CD4-positive, alpha-beta T cell treated with Interleukin-15 for 1 hour (primary cell): Measurements from ENCODE around the gene FOXA3.
A peak's percentile ranks its signal among the peaks of the same experiment; 100 is the strongest.
"Not testable (repeated sequence)": the region's sequence is repeated elsewhere in the genome, so short reads cannot be mapped to it uniquely, and the experiment has no call there.

ENCODE experiments used
- DNase-seq: peaks from one replicate; pipeline ENCODE4 v3.0.0-alpha.2; 2020

The FOXA3 gene

DNA sequence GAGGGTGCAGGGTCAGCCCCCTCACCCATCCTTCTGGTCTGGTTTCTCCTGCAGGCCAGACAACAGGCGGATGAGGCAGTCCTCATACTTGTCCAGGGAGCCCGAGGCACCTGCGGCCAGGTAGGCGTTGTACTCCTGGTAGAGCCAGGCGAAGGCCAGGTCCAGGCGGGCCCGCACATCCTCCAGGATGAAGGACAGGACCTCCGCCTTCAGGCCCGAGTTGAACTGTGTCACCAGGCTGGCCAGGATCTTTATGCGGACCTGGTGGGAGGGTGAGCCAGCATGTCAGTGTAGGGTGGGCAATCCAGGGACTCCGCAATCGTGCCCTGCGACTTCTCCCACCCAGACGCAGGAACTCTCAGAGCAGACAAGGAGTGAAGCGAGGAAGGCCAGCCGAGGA, 35.2 kb upstream of the FOXA3 start:
- DNase-seq: no peak

DNA sequence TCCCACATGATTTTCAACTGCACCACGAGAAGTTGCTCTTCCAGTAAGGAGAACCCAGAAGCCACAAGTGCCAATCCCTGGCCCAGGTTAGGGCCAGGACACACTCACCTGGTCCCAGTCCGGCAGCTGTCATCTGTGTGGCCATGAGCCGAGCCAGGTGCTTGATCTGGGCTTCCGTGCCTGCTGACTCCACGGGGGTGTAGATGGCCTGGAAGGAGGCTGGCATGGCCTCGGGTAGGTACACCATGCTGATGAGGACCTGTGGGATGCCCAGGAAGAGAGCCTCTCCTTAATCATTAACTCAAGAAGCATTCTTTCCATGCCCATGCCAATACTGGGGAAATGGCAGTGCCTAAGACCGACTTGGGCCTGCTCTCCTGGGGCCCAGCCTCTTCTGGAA, 29.2 kb upstream of the FOXA3 start:
- no peak for DNase-seq

DNA sequence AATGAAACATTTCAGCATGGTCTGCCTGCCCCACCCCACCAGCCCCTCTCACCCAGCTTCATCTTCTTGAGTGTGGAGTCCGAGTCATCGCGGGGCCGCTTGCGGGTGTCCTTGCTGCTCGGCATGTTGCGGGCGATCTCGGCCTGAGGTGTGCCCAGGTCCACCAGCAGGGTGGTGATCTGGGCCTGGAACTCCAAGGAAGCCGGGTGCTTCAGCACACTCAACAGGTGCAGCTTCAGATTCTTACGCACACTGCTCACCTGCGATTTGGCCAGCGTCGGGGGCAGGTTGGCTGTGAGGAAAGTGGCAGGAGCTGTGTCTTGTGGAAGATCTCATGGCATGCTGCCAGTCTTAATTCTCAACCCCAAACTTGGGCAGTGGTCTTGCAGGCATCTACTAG, 21.9 kb upstream of the FOXA3 start:
- no peak for DNase-seq

DNA sequence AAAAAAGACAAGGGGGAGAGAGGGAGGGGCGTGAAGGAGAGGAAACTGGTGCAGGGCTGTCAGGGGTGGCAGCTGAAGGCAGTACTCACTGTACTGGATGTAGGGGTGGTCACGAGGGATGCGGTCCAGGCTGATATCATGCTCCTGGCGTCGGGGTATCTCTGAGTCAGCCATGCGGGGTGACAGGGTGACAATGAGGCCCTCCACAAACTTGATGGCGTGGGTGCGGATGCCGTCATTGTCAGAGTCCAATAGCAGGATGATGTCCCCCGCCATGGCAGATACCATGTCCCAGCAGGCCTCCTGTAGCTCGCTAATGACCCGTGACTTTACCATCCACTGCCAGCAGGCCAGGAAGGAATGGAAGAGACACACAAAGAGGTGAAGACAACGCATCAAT, 16.5 kb upstream of the FOXA3 start:
- DNase-seq: no peak

DNA sequence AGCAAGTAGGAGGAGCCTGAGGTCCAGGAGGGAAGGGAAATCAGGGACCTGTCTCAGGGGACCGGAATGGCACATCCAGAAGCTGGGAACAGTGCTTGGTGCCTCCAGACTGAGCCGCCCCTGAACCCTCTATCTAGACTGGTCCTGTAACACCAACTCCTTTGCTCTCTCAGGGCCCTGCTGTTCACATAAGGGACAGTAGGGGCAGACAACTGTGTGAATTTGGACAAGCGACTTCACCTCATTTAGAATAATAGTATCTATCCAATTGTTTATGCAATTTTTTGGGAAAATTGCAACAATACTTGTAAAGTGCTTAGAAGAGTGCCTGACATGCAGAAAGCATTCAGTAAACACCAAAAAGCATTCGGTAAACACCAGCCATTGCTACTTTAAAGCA, 15.2 kb upstream of the FOXA3 start:
- DNase-seq: no peak

DNA sequence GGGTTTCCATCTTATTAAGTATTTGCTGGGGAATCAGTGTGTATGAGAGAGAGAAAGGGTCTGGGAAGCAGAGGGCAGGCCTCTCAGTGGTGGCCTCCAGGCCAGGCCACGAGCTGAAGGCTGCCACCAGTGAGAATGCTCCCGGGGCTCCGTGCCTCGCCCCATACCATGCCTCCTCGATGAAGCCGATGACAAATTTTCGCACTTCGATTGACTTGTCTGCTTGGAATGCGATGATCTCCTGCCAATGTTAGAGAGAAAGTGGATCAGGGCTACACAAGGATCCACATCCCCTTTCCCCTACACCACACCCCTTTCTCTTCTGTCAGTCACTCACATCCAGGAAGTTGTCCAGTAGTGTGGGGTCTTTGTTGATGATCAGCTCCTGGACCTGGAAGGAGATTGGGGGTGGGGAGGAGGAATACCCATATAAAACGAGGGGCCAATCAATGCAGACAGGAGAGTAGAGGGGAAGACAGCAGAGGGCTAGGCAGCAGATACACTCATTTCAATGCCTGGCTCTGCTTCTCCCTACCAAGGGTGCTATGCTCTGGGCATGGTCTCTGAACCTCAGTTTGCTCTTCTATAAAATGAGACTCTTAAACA, 11.9 kb upstream of the FOXA3 start:
- no peak for DNase-seq

DNA sequence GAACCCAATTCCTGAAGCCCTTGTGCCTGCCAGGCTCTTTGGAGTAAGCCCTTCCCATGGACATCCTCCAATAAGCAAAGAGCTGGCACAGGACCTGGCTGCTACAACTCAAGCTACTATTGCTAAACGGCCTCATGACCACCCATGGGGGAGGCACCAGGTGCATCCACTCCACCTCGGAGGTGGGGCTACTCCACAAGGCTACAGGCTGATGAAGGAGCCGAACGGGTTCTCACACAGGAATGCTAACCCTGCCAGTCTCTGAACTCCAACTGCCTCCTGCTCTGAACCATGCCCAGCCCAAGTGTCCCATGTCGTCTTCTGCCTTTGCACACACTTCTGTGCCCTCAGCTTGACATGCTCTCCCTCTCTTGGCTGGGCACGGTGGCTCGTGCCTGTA, 11.1 kb upstream of the FOXA3 start:
- DNase-seq: no peak

DNA sequence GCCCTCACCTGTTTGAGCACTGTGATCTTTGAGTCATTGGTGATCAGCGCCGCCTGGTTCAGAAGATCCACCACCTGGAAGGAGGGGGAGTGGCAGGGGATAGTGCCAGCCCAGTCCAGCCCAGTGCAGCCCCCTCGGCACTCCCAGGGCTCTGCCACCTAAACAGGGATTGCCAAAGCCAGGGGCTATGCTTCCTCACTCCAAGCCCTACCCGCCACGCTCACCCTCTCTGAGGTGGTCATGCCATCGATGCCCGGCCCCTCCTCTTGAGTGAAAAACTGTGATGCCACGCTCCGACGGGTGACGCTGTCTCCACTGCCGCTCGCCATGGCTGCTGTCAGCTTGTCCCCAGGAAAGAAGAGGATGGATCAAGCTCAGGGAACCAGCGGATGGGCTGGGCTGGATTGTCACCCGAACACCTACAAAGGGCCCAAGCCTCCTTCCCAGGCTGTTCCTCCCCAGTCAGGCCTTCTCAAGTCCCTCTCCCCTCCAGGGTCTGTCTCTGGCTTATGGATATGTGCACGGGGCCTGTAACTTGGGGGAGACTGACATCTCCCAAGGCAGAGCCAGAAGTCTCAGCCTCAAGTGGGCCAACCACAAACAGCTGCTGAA, 9.9 kb upstream of the FOXA3 start:
- DNase-seq: no peak

DNA sequence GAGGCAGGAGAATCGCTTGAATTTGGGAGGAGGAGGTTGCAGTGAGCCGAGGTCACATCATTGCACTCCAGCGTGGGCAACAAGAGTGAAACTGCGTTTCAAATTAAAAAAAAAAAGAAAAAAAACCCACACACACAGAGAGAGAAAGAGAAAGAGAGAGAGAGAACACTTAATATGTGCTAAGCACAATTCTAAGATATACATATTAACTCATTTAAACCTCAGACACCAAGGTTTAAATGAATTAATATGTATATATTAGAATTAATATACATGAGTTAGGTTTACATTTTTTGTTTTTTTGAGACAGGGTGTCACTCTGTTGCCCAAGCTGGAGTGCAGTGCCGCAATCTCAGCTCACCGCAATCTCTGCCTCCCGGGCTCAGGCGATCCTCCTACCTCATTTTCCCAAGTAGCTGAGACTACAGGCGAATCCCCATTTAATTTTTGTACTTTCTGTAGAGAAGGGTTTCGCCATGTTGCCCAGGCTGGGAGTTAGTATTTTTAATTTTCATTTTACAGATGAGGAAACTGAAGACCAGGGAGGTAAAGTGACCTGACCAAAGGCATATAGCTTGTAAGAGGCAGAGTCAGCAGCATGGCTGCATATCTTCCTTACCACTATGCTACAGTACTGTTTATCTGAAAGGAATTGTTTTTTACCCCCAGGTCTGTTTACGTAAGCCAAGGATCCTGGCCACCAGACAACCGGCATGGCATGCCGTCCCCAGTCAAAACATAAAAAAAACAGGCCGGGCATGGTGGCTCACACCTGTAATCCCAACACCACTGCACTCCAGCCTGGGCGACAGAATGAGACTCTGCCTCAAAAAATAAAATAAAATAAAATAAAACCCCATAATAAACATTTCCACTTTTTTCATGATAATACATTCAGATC, 3.5 kb upstream of the FOXA3 start:
- no peak for DNase-seq

DNA sequence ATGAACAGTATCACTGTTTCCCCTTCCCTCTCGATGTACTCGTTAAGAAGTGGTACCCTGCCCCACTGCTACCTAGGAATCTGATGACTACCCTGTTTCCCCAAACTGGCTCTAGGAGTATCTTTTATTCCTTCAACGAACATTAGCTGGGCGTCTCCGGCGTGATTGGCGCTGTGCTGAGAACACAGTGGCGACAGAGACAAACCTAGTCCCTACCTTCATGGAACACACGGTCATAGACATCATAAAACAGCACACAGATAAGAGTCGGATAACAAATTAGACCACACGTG, 1.9 kb upstream of the FOXA3 start:
- DNase-seq: no peak

DNA sequence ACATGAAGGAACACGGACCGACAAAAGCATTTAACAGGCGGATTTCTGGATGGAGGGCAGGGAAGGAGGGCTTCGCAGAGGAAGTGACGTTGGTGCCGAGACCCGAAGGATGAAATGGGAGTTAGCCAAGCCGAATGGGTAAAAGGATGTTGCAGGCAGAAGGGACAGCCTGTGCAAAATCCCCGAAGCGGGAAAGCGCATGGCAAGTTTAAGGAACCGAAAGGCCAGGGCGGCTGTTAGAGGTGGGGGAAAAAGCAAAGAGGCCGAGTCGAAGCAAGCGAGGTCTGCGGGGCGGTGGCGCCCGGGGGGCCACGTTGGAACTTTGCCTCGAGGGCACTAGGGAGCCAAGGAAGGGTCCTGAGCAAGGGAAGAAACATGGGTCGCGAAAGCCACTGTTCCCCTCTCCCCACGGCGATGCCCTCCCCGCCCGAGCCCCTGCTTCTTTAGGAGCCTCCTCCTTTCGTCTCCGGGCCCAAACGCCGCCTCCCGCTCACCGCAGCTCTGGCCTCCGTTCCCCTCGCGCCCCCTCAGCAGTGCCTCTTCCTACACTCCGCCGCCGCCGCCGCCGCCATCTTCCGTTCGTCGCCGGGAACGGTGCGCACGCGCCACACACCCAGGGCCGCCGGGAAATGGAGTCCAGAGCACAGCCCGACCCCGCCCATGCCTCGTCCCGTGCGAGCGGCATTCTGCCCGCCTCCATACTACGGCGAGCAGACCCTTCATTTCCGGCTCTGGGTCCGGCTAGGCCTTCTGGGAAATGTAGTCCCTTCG, 1.4 kb upstream of the FOXA3 start, which contains the start of gene SYMPK:
TSS of gene SYMPK (minus strand) at position 584 of the 771 bp plus-strand sequence. CDS start 8,652 bp downstream, outside the sequence.
- DNase-seq: peak; percentile 99

DNA sequence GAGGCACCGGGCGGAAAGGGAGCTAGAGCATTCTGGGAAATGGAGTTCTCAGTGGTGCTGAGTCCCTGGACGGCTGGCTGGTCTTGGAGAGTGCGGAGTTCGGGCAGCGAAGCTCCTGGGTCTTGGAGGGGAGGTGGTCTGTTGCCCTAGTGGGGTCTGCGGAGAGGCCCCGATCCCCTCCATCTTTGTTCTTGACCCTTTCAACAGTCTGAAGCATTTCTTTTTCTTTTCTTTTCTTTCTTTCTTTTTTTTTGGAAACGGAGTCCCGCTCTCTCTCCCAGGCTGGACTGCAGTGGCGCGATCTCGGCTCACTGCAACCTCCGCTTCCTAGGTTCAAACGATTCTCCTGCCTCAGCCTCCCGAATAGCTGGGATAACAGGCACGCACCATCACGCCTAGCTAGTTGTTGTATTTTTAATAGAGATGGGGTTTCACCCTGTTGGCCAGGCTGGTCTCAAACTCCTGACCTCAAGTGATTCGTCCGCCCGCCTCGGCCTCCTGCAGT, 739 bp upstream of the FOXA3 start:
- DNase-seq: no peak

DNA sequence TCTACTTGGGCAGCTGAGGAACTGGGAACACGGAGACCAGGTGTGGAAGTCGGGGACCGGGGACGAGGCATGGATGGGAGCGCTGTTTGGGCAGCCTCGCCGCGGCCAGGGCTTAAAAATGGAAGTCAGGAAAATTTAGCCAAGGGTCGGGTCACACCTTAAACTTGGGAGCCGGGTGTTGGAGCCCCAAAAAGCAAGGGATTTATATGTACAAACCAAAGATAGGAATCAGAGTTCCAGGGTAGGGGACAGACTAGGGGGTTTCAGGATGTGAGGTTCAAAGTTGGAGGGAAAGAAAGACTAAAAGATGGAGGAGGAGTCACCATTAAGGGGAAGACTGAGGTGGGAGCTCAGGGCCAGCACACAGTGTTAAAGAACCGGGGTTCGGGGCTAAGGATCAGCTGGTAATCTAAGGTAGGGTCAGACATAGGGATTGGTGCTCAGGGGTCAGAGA, 530 bp downstream of the FOXA3 start:
- DNase-seq: no peak

DNA sequence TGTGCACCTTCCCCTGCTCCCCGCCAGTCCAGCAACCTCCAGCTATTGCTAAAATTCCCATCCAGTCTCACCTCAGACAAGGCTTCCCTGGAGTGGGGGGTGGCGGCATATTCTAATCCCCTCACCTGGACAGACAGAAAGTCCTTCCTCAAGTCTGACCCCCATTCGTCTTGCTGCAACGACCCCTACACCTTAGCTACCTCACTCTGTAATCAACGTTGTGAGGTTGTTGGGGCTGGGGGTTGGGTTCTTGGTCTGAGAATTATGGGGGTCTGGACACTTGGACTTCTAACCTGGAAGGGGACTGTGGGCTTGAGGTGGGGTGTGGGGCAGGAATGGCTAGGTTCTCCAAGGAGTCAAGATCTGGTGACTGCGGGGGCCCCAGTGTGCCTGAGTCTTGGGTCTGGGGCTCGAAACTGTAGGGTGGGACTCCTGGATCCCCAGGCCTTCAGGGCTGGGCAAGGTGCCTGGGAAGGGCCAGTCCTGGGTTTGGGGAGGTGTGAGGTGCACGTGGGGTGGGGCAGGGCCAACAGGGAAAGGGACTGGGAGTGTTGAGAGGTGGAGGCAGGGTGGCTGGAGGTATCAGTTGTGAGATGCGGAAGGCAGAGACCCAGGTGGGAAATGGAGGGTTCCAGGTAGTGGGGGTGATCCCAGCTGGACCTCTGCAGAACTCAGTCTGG, 1.3 kb downstream of the FOXA3 start:
- DNase-seq: no peak

DNA sequence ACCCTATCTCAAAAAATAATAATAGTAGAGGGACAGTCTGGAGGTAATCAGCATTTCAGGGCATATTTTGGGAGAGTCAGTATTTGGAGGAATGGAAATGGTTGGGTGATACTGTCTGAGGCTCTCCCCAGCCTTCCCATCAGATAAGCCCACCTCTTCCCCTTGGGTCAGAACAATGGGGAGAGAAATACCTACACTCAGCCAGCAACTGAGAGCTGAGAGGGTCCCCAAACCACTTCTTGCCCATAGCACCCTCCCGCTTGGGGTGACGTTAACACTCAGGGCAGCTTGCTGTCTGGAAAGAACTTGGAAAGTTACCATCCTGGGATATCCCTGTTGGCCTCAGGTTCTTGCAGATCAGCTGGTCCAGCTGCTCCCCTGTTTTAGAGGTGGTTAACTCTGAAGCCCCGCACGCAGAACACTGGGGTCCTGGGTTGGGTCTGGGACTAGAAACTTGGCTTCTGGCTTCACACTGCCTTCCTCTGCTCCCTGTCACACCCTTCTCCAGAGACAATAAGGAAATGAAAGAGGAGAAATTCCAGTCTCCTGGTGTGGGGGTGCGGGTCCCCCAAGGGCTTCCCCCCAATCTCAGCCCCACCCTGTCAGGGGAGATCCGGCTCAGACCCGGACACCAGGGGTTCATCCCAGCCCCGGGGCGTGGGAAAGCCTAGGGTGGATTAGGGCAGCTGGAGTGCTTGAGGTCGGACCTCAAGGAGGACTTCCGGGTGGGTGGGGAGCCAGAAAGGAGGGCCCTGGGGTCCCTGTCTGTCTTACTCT, 2.5 kb downstream of the FOXA3 start:
- DNase-seq: no peak

DNA sequence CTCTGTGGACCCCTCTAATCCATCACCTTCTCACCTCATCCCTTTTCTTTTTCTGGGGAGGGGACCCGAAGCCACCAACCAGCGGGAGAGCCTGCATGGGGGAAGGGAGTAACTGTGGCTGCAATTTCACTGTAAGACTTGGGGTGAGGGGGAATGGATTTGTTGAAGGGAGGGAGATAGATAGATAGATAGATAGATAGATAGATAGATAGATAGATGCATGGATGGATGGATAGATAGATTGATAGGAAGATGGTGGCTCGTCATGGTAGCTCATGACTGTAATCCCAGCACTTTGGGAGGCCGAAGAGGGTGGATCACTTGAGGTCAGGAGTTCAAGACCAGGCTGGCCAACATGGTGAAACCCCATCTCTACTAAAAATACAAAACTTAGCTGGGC, 3.1 kb downstream of the FOXA3 start:
- DNase-seq: not testable (repeated sequence)

DNA sequence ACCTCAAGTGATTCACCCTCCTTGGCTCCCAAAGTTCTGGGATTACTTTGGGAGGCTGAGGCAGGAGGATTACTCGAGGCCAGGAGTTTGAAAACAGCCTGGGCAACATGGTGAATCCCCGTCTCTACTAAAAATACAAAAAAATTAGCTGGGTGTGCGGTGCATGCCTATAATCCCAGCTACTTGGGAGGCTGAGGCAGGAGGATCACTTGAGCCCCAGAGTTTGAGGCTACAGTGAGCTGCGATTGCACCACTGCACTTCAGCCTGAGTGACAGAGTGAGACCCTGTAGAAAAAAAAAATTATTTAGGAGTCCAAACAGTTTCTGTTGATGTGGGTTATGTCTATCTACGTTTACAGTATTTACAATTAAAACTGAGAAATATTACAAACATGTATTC, 6.7 kb downstream of the FOXA3 start:
- DNase-seq: no peak

DNA sequence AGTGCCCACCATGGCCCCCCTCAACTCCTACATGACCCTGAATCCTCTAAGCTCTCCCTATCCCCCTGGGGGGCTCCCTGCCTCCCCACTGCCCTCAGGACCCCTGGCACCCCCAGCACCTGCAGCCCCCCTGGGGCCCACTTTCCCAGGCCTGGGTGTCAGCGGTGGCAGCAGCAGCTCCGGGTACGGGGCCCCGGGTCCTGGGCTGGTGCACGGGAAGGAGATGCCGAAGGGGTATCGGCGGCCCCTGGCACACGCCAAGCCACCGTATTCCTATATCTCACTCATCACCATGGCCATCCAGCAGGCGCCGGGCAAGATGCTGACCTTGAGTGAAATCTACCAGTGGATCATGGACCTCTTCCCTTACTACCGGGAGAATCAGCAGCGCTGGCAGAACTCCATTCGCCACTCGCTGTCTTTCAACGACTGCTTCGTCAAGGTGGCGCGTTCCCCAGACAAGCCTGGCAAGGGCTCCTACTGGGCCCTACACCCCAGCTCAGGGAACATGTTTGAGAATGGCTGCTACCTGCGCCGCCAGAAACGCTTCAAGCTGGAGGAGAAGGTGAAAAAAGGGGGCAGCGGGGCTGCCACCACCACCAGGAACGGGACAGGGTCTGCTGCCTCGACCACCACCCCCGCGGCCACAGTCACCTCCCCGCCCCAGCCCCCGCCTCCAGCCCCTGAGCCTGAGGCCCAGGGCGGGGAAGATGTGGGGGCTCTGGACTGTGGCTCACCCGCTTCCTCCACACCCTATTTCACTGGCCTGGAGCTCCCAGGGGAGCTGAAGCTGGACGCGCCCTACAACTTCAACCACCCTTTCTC, 8.2 kb downstream of the FOXA3 start:
- DNase-seq: no peak

DNA sequence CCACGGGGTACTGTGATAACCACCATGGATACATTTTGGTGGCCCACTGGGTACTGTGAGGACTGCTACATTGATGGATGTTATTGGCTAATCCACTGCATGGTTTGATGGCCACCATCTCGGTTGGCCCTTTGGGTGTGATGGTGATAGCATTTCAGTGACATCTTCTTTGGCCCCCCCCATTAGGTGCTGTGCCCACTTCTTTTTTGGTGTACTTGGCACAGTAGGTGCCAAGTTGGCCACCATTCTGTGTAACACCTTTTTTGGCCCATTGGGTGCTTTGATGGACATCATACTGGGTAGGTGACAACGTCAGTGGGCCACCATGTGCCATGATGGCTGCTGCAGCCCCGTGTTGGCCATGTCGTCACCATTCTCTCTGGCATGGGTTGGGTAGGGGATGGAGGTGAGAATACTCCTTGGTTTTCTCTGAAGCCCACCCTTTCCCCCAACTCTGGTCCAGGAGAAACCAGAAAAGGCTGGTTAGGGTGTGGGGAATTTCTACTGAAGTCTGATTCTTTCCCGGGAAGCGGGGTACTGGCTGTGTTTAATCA, 9.2 kb downstream of the FOXA3 start:
- no peak for DNase-seq

DNA sequence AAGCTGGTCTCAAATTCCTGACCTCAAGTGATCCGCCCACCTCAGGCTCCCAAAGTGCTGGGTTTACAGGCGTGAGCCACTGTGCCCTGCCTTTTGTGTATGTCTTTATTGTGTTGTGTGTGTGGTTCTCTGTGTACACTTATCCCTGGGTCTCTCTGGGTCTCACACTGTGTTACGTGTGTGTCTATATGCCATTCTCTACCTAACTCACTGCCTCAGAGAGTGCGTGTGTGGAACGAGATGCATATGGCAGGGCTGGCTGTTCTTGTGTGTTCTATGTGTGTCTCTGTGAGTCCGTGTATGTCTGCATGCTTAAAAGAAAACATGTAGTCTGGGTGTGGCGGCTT, 10.5 kb downstream of the FOXA3 start:
- DNase-seq: no peak

DNA sequence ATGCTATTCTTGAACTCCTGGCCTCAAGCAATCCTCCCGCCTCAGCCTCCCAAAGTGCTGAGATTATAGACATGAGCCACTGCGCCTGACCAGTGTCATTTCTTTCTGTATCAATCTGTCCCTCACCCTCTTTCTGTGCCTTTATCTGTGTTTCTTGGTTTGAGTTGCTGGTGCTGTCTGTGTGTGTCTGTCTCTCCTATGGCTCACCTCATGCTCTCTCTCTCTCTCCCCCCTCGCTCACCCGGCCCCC, 12.0 kb downstream of the FOXA3 start:
- DNase-seq: no peak
